GM12891 (cell line): ENCODE data around the gene ZNF234.
A peak's percentile ranks its signal among the peaks of the same experiment; 100 is the strongest.

Experiments
- PAX5 ChIP-seq: IDR thresholded peaks from 2 replicates; pipeline ENCODE4 v1.6.1; 2011; ENCODE audit warnings: low read length, moderate library complexity, mild to moderate bottlenecking; ENCODE audit not compliant: insufficient read depth, severe bottlenecking
- POLR2A ChIP-seq: IDR thresholded peaks from 2 replicates; pipeline ENCODE4 v1.6.1; 2011; ENCODE audit warnings: low read depth, low read length, control low read depth
- POLR2AphosphoS5 ChIP-seq: IDR thresholded peaks from 2 replicates; pipeline ENCODE4 v1.6.1; 2011; ENCODE audit warnings: low read depth, low read length, control low read depth
- POU2F2 ChIP-seq: IDR thresholded peaks from 2 replicates; pipeline ENCODE4 v1.6.1; 2011; ENCODE audit warnings: low read depth, mild to moderate bottlenecking, control low read depth, low read length, moderate library complexity
- SPI1 ChIP-seq: IDR thresholded peaks from 2 replicates; pipeline ENCODE4 v1.6.1; 2011; ENCODE audit warnings: low read depth, low read length, control low read depth
- TAF1 ChIP-seq: IDR thresholded peaks from 2 replicates; pipeline ENCODE4 v1.6.1; 2011; ENCODE audit warnings: low read depth, low read length, control low read depth

GRCh38 chr19:44207126-44207803, 65.9 kb downstream of the ZNF234 start:
- TF ChIP-seq TAF1 (peak; percentile 75), POLR2A (peak; percentile 59), SPI1 (peak; percentile 95), POLR2AphosphoS5 (peak; percentile 49; the same call in 1 of the 2 replicates), POU2F2 (0 out of 2 replicates have a peak, but pooled peaks have one; percentile 43), PAX5 (peak; percentile 92)
